ENCODE results near the gene SLC2A13. TPM values are rescaled to one million over a fixed set of nuclear protein-coding genes. Genes with fewer than 3 reads are reported as not detected.

Gene SLC2A13
- total RNA-seq, 4 donors from 2014 or later: 20.5 to 35.1 (median 21.9) TPM

DNA sequence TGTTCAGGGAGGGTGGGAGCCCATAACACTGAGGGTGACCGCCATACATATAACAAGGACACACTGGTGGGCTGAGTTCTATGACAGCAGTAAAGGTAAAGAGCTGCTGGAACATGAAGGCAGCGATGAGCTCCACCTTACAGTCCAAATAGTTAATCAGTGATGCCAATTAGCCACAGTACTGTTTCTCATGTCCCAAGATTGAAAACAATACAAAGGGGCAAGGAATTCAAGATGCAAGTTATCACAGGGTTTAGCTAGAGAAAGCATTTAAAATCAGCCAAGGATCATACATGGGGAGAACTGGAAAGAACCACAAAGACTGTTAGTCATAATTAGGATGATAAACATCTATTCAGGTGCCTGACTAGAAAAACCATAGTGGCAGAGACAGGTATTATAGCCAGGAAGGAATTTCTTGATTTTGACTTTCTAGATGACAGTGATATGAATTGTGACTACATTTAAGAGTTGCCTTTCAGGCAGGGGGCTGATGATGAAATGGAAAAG is 221.2 kb downstream of the SLC2A13 start:
- H3K27me3 ChIP-seq: no peaks in the 10 kb centered on the region
- H3K36me3 ChIP-seq: no peaks in the 10 kb centered on the region
- peaks cover 0 to 3% (median 0%) of the 10 kb centered on the region in 4 donors for H3K9me3 ChIP-seq
- no peak overlapping the region for H3K4me3 ChIP-seq
- TF ChIP-seq CTCF (IDR thresholded peaks at IDR 0.05) (no peak), POLR2A (IDR thresholded peaks at IDR 0.05) (no peak), EP300 (IDR thresholded peaks at IDR 0.05) (no peak)
- no peak for DNase-seq (ENCODE audit: low spot score in 2 of 2)
- no peaks in the 10 kb centered on the region for H3K4me1 ChIP-seq
- no peak overlapping the region for H3K27ac ChIP-seq
- 93 to 98% methylated on average over 2 of the region's 2 CpGs for WGBS, 2 donors

GRCh38 chr12:39883411-39883810 is 222.5 kb downstream of the SLC2A13 start:
- no peak for TF ChIP-seq EP300 (IDR thresholded peaks at IDR 0.05)
- no peak for TF ChIP-seq CTCF (IDR thresholded peaks at IDR 0.05)
- TF ChIP-seq POLR2A (IDR thresholded peaks at IDR 0.05): no peak
- H3K4me3 ChIP-seq: no peak overlapping the region
- peaks cover 0 to 14% (median 4%) of the 10 kb centered on the region in 4 donors for H3K9me3 ChIP-seq
- peaks cover 0 to 11% (median 0%) of the 10 kb centered on the region in 3 donors for H3K36me3 ChIP-seq
- H3K27me3 ChIP-seq: no peaks in the 10 kb centered on the region
- H3K4me1 ChIP-seq: no peaks in the 10 kb centered on the region
- no peak for DNase-seq (ENCODE audit: low spot score in 2 of 2)
- H3K27ac ChIP-seq: no peak overlapping the region
- 34 to 41% methylated on average over 2 of the region's 2 CpGs for WGBS, 2 donors

GRCh38 chr12:39878753-39879152 is 227.1 kb downstream of the SLC2A13 start:
- Histone ChIP-seq H3K27ac (no peak overlapping the region), H3K27me3 (no peaks in the 10 kb centered on the region), H3K4me3 (no peak overlapping the region), H3K9me3 (peaks cover 0 to 16% (median 4%) of the 10 kb centered on the region in 4 donors), H3K4me1 (no peaks in the 10 kb centered on the region), H3K36me3 (peaks cover 0 to 12% (median 0%) of the 10 kb centered on the region in 3 donors)
- no peak for TF ChIP-seq POLR2A (IDR thresholded peaks at IDR 0.05)
- TF ChIP-seq CTCF (IDR thresholded peaks at IDR 0.05): no peak
- DNase-seq (ENCODE audit: low spot score in 2 of 2): no peak

GRCh38 chr12:39875721-39876120 is 230.2 kb downstream of the SLC2A13 start:
- no peaks in the 10 kb centered on the region for H3K27me3 ChIP-seq
- no peaks in the 10 kb centered on the region for H3K4me1 ChIP-seq
- TF ChIP-seq POLR2A (IDR thresholded peaks at IDR 0.05) (no peak), CTCF (IDR thresholded peaks at IDR 0.05) (no peak), EP300 (IDR thresholded peaks at IDR 0.05) (no peak)
- H3K36me3 ChIP-seq: peaks cover 0 to 12% (median 0%) of the 10 kb centered on the region in 3 donors
- H3K9me3 ChIP-seq: peaks cover 0 to 16% (median 4%) of the 10 kb centered on the region in 4 donors
- no peak overlapping the region for H3K27ac ChIP-seq
- no peak for DNase-seq (ENCODE audit: low spot score in 2 of 2)
- no peak overlapping the region for H3K4me3 ChIP-seq

DNA sequence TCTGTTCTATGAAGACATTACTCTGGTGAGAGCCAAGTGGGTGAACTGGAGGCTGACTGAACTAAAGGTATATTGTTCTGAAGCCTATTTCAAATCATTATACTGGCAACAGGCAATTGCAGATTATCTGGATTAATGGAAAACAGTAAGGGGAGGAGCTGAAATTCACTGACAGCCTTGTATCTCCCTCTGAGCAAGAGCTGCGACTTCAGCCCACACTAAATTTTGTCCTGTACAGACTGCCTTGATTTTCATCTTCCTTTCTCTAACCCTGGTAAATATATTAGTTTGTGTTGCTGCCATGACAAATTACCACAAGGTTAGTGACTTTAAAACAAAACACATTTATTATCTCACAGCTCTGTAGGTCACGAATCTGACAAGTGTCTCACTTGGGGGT is 231.1 kb downstream of the SLC2A13 start:
- DNase-seq (ENCODE audit: low spot score in 2 of 2): no peak
- TF ChIP-seq CTCF (IDR thresholded peaks at IDR 0.05): no peak
- no peak for TF ChIP-seq EP300 (IDR thresholded peaks at IDR 0.05)
- TF ChIP-seq POLR2A (IDR thresholded peaks at IDR 0.05): no peak
- Histone ChIP-seq H3K4me1 (no peaks in the 10 kb centered on the region), H3K36me3 (peaks cover 0 to 12% (median 0%) of the 10 kb centered on the region in 3 donors), H3K27ac (no peak overlapping the region), H3K4me3 (no peak overlapping the region), H3K27me3 (no peaks in the 10 kb centered on the region), H3K9me3 (peaks cover 0 to 14% (median 4%) of the 10 kb centered on the region in 4 donors)
- WGBS, 2 donors: 74 to 84% methylated on average over 2 of the region's 2 CpGs

Data from tibial nerve (tissue), 4 donors.